Measurements from ENCODE around the gene RAB6A.
"Not testable (repeated sequence)": the region's sequence is repeated elsewhere in the genome, so short reads cannot be mapped to it uniquely, and the experiment has no call there.

The RAB6A gene

DNA sequence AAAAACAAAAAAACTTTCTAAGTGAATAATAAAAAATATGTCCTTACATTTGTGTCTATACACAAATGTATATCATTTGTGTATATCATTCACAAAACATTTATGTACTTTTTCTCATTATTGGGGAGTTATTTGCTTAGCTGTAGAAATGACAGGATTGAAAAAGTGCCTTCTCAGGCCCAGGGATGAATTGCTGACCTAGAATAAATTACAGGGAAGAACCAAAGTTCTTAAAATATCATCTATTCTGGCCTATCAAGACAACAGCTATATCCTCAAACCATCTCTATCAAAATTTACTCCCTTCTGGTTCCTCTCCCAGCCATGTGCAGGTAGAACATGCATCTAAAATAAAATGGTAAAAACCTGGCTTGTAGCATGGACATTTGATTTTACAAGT lies 1.9 kb upstream of the RAB6A start:
- no peak for DNase-seq (ENCODE audit: low read depth in 2 of 2)

GRCh38 chr11:73761403-73761945 lies 600 bp upstream of the RAB6A start:
- DNase-seq (ENCODE audit: low read depth in 2 of 2) = no peak

DNA sequence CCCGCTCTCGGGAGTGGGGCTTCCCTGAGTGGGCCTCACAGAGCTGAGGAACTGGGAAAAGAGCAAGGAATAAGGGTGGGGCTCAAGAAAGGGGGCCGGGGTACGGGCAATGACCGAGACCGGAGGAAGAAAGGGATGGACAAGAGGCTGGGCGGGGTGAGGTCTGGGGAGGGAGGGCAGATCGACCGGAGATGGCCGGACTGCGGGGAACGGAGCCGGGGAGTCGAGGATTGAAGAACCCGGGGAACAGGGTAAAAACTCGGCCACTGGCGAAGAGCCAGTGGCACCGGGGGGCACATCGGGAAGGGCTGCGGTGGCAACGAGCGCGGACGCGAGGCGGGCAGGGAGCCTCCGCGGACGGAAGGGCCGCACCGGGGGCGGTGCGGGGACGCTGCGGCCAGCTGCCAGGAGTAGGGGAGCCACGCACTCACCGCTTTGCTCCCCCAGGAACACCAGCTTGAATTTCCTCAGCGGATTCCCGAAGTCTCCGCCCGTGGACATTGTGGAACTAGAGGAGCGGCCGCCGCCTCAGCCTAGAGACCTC lies 667 bp downstream of the RAB6A start:
- DNase-seq (ENCODE audit: low read depth in 2 of 2) = no peak

- no peak for DNase-seq (ENCODE audit: low read depth in 2 of 2)
Observed at GRCh38 chr11:73759610-73760134, 1.2 kb downstream of the RAB6A start.

- no peak for DNase-seq (ENCODE audit: low read depth in 2 of 2)
Observed at GRCh38 chr11:73758451-73758850, 2.4 kb downstream of the RAB6A start.

- no peak for DNase-seq (ENCODE audit: low read depth in 2 of 2)
Observed at GRCh38 chr11:73757598-73757997, 3.3 kb downstream of the RAB6A start.

GRCh38 chr11:73755670-73756069 lies 5.2 kb downstream of the RAB6A start:
- no peak for DNase-seq (ENCODE audit: low read depth in 2 of 2)

DNA sequence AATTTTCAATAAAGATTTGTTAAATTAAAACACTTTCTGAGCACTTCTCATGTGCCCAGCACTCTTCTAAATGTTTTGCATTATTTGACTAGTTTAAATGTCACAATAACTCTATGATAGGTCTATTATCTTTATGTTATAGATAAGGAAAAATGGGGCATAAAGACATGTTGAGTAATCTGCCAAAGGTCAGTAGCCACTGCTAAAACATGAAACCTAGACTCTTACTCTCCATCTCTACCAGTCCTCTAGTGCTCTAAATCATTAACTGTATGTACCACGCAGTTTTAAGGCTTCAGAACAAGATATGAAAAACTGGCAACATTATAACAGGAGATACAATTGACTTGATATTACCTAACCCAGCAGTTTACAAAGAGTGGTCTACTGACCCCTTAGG lies 6.9 kb downstream of the RAB6A start:
- no peak for DNase-seq (ENCODE audit: low read depth in 2 of 2)

DNA sequence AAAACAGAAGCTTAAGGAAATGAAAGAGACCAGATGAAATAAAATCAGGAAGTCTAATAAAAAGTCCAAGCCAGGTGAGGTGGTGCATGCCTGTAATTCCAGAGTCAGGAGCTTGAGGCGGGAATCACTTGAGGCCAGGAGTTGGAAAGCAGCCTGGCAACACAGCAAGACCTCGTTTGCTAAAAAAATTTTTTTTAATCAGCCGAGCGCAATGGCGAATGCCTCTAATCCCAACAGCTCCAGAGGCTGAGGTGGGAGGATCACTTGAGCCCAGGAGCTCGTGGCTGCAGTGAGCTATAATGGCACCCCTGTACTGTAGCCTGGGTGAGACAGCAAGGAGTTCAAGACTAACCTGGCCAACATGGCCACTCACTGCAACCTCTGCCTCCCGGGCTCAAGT lies 8.0 kb downstream of the RAB6A start:
- DNase-seq (ENCODE audit: low read depth in 2 of 2) = no peak

GRCh38 chr11:73752216-73752867 lies 8.5 kb downstream of the RAB6A start:
- no peak for DNase-seq (ENCODE audit: low read depth in 2 of 2)

DNA sequence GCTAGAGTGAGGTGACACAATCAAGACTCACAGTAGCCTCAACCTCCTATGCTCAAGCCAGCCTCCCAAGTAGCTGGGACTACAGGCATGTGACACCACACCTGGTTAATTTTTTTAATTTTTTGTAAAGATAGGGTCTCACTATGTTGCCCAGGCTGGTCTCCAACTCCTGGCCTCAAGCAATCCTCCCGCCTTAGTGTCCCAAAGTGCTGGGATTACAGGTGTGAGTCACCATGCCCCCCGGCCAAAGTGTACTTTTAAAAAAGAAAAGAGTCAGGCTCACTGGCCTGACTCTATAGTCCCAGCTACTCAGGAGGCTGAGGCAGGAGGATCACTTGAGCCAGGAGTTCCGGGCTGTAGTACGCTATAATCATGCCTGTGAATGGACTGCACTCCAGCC lies 10.0 kb downstream of the RAB6A start:
- not testable (repeated sequence) for DNase-seq (ENCODE audit: low read depth in 2 of 2)

GRCh38 chr11:73750228-73750627 lies 10.6 kb downstream of the RAB6A start:
- DNase-seq (ENCODE audit: low read depth in 2 of 2) = no peak

DNA sequence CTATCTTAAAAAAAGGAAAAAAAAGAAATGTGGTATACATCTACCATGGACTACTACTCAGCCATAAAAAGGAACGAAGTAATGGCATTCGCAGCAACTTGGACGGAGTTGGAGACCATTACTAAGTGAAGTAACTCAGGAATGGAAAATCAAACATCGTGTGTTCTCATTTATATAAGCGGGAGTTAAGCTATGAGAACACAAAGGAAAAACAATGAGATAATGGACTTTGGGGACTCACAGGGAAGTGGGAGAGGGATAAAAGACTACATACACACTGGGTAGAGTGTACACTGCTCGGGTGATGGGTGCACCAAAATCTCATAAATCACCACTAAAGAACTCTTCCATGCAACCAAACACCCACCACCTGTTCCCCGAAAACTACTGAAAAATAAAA lies 11.8 kb downstream of the RAB6A start:
- DNase-seq (ENCODE audit: low read depth in 2 of 2) = no peak

DNA sequence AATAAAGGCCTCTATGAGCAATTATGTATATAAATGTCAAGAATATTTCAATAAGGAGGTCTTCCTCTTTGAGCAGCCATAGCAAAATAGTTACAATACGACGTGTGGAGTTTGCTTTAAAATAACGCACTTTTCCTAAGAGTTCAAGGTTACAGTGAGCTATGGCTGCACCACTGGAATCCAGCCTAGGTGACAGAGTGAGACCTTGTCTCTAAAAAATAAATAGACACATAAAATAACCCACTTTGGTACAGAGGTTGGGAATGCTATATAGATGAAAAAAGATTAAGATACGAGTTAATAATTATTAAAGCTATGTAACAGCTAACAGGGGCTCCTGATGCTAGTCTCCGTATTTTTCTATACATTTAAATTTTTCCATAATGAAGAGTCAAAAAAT lies 12.6 kb downstream of the RAB6A start:
- no peak for DNase-seq (ENCODE audit: low read depth in 2 of 2)

DNA sequence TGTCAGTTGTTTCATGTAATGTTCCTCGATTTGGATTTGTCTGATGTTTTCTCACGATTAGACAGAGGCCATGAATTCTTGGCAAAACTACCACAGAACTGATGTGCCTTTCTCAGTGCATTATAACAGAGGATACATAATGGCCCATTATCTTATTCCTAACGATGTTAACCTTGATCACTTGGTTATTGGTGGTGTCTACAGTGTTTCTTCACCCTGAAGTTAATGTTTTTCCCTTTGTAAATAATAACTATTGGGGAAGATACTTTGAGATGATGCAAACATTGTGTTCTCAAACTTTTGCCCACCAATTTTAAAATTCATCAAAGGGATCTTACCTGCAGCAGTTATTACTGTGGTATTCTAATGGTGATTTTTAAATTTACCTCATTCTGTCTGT lies 13.1 kb downstream of the RAB6A start:
- DNase-seq (ENCODE audit: low read depth in 2 of 2) = no peak

DNA sequence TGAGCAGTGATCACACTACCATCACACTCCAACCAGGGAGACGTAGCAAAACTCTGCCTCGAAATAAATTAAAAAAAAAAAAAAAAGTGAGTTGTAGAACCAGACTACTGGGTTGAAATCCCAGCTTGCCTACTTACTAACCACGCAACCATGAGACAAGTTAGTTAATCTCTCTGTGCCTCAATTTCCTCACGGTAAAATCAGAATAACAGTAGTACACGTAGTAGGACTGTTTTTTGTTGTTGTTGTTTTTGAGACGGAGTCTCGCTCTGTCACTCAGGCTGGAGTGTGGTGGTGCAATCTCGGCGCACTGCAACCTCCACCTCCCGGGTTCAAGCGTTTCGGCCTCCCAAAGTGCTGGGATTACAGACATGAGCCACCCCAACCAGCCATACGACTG lies 14.2 kb downstream of the RAB6A start:
- no peak for DNase-seq (ENCODE audit: low read depth in 2 of 2)

DNA sequence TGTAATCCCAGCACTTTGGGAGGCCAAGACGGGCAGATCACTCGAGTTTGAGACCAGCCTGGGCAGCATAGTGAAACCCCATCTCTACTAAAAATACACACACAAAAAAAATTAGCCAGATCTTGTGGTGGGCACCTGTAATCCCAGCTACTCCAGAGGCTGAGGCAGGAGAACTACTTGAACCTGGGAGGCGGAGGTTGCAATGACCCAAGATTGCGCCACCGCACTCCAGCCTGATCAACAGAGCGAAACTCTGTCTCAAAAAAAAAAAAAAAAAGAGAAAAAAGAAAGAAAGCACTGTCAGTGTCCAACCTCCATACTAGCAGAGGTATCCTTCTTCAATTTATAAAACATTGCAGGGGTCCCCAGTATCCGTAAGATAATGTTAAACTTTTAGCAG lies 17.8 kb downstream of the RAB6A start:
- DNase-seq (ENCODE audit: low read depth in 2 of 2) = no peak

DNA sequence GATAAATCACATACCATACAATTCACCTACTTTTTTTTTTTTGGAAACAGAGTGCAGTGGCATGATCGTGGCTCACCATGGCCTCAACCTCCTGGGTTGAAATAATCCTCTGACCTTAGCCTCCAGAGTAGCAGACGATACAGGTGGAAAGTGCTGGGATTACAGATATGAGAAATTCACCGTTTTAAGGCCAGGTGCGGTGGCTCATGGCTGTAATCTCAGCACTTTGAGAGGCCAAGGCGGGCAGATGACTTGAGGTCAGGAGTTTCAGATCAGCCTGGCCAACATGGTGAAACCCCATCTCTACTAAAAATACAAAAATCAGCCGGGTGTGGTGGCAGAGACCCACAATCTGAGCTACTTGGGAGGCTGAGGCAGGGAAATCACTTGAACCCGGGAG lies 24.9 kb downstream of the RAB6A start:
- not testable (repeated sequence) for DNase-seq (ENCODE audit: low read depth in 2 of 2)

DNA sequence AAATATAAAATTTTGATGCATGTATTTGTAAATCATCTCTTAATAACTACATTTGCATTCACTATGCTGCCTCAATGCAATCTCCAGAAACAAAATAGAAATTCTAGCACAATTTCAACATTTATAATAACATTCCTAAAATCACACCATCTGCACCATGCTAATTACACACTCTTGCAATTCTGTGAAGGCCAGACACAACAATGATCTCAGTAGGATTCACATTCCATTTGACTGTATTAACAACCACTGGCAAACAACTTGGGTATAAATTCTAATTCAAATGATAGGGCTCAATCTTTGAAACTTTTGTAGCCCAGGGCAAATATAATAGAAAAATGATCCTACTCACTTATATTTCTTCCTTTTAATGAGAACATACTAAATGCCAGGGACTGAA lies 25.9 kb downstream of the RAB6A start:
- no peak for DNase-seq (ENCODE audit: low read depth in 2 of 2)

- not testable (repeated sequence) for DNase-seq (ENCODE audit: low read depth in 2 of 2)
Observed at GRCh38 chr11:73734011-73734410, 26.9 kb downstream of the RAB6A start.

- DNase-seq (ENCODE audit: low read depth in 2 of 2) = not testable (repeated sequence)
Observed at GRCh38 chr11:73732936-73733335, 27.9 kb downstream of the RAB6A start.

- no peak for DNase-seq (ENCODE audit: low read depth in 2 of 2)
Observed at GRCh38 chr11:73729594-73730206, 31.2 kb downstream of the RAB6A start.

DNA sequence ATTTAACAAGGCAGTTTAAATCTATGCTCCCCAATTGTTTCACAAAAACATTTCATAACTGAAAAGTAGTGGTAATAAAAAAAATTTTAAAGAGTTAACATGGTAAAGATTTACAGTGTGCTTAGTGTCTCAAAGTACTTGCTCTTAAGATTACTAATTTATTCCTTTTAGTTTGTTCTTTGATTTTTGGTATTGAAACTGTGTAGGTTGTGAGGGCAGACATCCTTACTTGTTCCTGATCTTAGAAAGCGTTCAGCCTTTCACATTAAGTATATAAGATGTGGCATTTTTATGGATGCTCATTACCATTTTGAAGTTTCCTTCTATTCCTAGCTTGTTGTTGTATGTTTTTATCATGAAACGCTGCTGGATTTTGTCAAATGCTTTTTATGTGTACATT lies 32.9 kb downstream of the RAB6A start:
- no peak for DNase-seq (ENCODE audit: low read depth in 2 of 2)
